ENCODE measurements around the gene MIS12. TPM values are rescaled to one million over a fixed set of nuclear protein-coding genes. Genes with fewer than 3 reads are reported as not detected.

Gene MIS12
- total RNA-seq, 1 experiment from 2014 or later, result 10.6 TPM

DNA sequence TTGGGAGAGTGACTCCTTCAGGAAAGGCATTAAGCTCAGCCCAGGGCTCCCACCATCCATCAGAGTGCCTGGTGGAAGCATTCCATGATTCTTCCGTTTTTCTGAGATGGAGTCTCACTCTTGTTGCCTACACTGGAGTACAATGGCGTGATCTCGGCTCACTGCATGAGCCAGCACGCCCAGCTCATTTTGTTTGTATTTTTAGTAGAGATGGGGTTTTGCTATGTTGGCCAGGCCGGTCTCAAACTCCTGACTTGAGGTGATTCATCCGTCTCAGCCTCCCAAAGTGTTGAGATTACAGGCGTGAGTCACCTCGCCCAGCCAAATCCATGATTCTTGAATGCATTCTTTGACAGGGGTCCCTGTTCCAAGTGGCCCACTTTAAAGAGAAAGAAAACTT is 23.1 kb downstream of the MIS12 start:
- POLR2A ChIA-PET (ENCODE audit: unreplicated experiment), result no interaction called here
- Histone ChIP-seq H3K4me1 (ENCODE audit: insufficient read depth, low read length) (no peaks in the 10 kb centered on the region), H3K27me3 (ENCODE audit: low read length) (no peaks in the 10 kb centered on the region), H3K4me3 (ENCODE audit: low read length) (no peak overlapping the region), H3K36me3 (ENCODE audit: low read depth, low read length) (no peaks in the 10 kb centered on the region), H3K4me2 (ENCODE audit: low read length) (no peak overlapping the region), H2AFZ (ENCODE audit: low read length) (no peak overlapping the region), H3K79me2 (ENCODE audit: low read length) (no peaks in the 10 kb centered on the region), H3F3A (ENCODE audit: low read length, unreplicated experiment) (no peaks in the 10 kb centered on the region), H3K27ac (ENCODE audit: low read length) (no peak overlapping the region), H4K20me1 (ENCODE audit: low read length) (no peaks in the 10 kb centered on the region), H3K9me2 (replicated peaks; ENCODE audit: low read length) (no peaks in the 10 kb centered on the region), H3K9me3 (ENCODE audit: low read length) (no peaks in the 10 kb centered on the region), H3K9ac (ENCODE audit: low read length) (no peak overlapping the region)
- no peak for ATAC-seq
- CTCF ChIA-PET, result no interaction called here
- DNase-seq, result no peak
- intact Hi-C loops (cut with micrococcal nuclease), result loop anchor here (5.0 kb wide), 2 partner anchors 73 to 913 kb away; partner anchors contain the start of gene NLRP1
- TF ChIP-seq EZH2phosphoT487 (IDR thresholded peaks at IDR 0.05; ENCODE audit: borderline replicate concordance, low read length) (no peak), EZH2 (IDR thresholded peaks at IDR 0.05; ENCODE audit: low read length, unreplicated experiment) (no peak)
- TF ChIP-seq, protein P1, sequence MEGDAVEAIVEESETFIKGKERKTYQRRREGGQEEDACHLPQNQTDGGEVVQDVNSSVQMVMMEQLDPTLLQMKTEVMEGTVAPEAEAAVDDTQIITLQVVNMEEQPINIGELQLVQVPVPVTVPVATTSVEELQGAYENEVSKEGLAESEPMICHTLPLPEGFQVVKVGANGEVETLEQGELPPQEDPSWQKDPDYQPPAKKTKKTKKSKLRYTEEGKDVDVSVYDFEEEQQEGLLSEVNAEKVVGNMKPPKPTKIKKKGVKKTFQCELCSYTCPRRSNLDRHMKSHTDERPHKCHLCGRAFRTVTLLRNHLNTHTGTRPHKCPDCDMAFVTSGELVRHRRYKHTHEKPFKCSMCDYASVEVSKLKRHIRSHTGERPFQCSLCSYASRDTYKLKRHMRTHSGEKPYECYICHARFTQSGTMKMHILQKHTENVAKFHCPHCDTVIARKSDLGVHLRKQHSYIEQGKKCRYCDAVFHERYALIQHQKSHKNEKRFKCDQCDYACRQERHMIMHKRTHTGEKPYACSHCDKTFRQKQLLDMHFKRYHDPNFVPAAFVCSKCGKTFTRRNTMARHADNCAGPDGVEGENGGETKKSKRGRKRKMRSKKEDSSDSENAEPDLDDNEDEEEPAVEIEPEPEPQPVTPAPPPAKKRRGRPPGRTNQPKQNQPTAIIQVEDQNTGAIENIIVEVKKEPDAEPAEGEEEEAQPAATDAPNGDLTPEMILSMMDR (conservative IDR thresholded peaks at IDR 0.05; ENCODE audit: low read depth, low read length), result no peak
- no TSS peak for BruUV-seq (replicated peaks)

DNA sequence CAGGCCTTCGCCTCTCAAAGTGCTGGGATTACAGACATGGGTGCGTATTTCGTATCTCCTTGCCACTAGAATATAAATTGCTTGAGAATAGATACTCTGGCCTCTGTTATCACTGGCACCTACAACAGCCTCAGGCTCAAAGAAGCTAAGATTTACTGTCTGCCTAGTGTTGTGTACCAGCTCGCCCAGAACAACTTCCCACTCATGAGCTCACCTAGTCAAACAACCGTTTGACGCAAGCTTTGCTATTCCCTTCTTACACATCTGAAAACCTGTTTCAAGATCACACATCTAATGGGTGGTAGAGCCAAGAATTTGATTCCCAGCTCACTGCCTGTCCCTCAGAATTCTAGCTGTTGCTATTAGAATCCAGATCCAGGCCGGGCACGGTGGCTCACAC is 24.4 kb downstream of the MIS12 start:
- H3K27ac ChIP-seq (ENCODE audit: low read length), result no peak overlapping the region
- H2AFZ ChIP-seq (ENCODE audit: low read length), result no peak overlapping the region
- H3K27me3 ChIP-seq (ENCODE audit: low read length), result no peaks in the 10 kb centered on the region
- BruUV-seq (replicated peaks), result no TSS peak
- H3K36me3 ChIP-seq (ENCODE audit: low read depth, low read length), result no peaks in the 10 kb centered on the region
- TF ChIP-seq, protein P1 (conservative IDR thresholded peaks at IDR 0.05; ENCODE audit: low read depth, low read length), result no peak
- TF ChIP-seq EZH2 (IDR thresholded peaks at IDR 0.05; ENCODE audit: low read length, unreplicated experiment) (no peak), EZH2phosphoT487 (IDR thresholded peaks at IDR 0.05; ENCODE audit: borderline replicate concordance, low read length) (no peak)
- H3K9ac ChIP-seq (ENCODE audit: low read length), result no peak overlapping the region
- no peaks in the 10 kb centered on the region for H3F3A ChIP-seq (ENCODE audit: low read length, unreplicated experiment)
- H3K4me2 ChIP-seq (ENCODE audit: low read length), result no peak overlapping the region
- ATAC-seq (no peak), DNase-seq (peak; percentile 18)
- H3K9me3 ChIP-seq (ENCODE audit: low read length), result no peaks in the 10 kb centered on the region
- no peaks in the 10 kb centered on the region for H3K79me2 ChIP-seq (ENCODE audit: low read length)
- no peak overlapping the region for H3K4me3 ChIP-seq (ENCODE audit: low read length)
- H3K4me1 ChIP-seq (ENCODE audit: insufficient read depth, low read length), result peaks cover 4% of the 10 kb centered on the region
- POLR2A ChIA-PET (ENCODE audit: unreplicated experiment), result no interaction called here
- CTCF ChIA-PET, result no interaction called here
- intact Hi-C loops (cut with micrococcal nuclease), result no loop called here
- no peaks in the 10 kb centered on the region for H4K20me1 ChIP-seq (ENCODE audit: low read length)
- H3K9me2 ChIP-seq (replicated peaks; ENCODE audit: low read length), result no peaks in the 10 kb centered on the region

DNA sequence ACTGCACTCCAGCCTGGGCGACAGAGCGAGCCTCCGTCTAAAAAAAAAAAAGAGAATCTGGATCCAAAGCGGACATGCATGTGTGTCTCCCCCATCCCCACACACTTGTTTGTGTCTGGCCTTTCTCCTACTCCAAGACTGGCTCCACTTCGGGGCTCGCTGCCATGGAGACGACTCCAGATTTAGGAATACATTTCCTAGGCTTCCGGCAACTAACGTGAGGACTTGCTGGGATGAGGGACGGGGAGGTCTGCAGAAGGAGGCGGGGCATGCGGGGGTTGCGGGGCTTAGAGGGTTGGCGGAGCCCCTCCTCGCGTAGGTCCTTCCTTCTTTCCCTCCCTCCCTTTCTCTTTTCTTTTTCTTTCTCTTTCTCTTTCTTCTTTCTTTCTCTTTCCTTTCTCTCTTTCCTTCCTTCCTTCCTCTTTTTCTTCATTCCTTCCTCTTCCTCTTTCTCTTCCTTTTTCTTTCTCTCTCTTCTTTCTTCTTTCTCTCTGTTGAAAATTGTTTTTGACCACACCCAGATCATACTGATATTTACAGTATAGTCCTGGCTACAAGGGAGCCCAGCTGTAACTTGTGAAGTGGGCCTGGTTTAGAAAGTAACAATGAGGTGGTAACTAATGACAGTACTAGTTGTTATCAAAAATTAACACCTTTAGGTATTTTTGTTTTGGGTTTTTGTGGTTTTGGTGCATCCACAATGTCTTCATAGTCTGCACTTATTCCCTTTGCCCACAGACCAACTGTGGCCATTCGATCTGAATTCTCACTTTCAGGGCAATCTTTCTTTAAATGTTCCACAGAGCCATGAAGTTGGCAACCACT is 25.2 kb downstream of the MIS12 start:
- Histone ChIP-seq H3K9ac (ENCODE audit: low read length) (no peak overlapping the region), H3K4me3 (ENCODE audit: low read length) (no peak overlapping the region), H3K4me2 (ENCODE audit: low read length) (no peak overlapping the region), H3K79me2 (ENCODE audit: low read length) (no peaks in the 10 kb centered on the region), H4K20me1 (ENCODE audit: low read length) (no peaks in the 10 kb centered on the region), H3K9me3 (ENCODE audit: low read length) (no peaks in the 10 kb centered on the region), H2AFZ (ENCODE audit: low read length) (no peak overlapping the region), H3F3A (ENCODE audit: low read length, unreplicated experiment) (peaks cover 1% of the 10 kb centered on the region), H3K27ac (ENCODE audit: low read length) (no peak overlapping the region), H3K36me3 (ENCODE audit: low read depth, low read length) (no peaks in the 10 kb centered on the region), H3K4me1 (ENCODE audit: insufficient read depth, low read length) (peaks cover 11% of the 10 kb centered on the region), H3K9me2 (replicated peaks; ENCODE audit: low read length) (no peaks in the 10 kb centered on the region), H3K27me3 (ENCODE audit: low read length) (no peaks in the 10 kb centered on the region)
- no TSS peak for BruUV-seq (replicated peaks)
- intact Hi-C loops (cut with micrococcal nuclease), result no loop called here
- DNase-seq (no peak), ATAC-seq (no peak)
- CTCF ChIA-PET, result no interaction called here
- POLR2A ChIA-PET (ENCODE audit: unreplicated experiment), result no interaction called here
- TF ChIP-seq EZH2phosphoT487 (IDR thresholded peaks at IDR 0.05; ENCODE audit: borderline replicate concordance, low read length), result no peak
- TF ChIP-seq EZH2 (IDR thresholded peaks at IDR 0.05; ENCODE audit: low read length, unreplicated experiment), result no peak
- TF ChIP-seq, protein P1 (conservative IDR thresholded peaks at IDR 0.05; ENCODE audit: low read depth, low read length), result no peak

Measured in PC-3 (cell line).